ENCODE data around the gene DACH1.

DACH1 gene

GRCh38 chr13:71817335-71817734 lies 49.7 kb downstream of the DACH1 start:
- H3K9ac ChIP-seq (ENCODE audit: low read depth, low read length), result no peak overlapping the region
- no peaks in the 10 kb centered on the region for H3K27me3 ChIP-seq (ENCODE audit: control insufficient read depth, insufficient read depth, low read length)
- no peaks in the 10 kb centered on the region for H3K36me3 ChIP-seq (ENCODE audit: control insufficient read depth, insufficient read depth, low read length)
- no peaks in the 10 kb centered on the region for H3K9me3 ChIP-seq (ENCODE audit: control insufficient read depth, insufficient read depth, low read length)
- H3K4me1 ChIP-seq (ENCODE audit: control insufficient read depth, insufficient read depth, low read length), result no peaks in the 10 kb centered on the region
- no peak overlapping the region for H3K4me3 ChIP-seq (ENCODE audit: low read depth, low read length)

GRCh38 chr13:71814806-71815360 lies 52.1 kb downstream of the DACH1 start:
- Histone ChIP-seq H3K9me3 (ENCODE audit: control insufficient read depth, insufficient read depth, low read length) (no peaks in the 10 kb centered on the region), H3K9ac (ENCODE audit: low read depth, low read length) (no peak overlapping the region), H3K36me3 (ENCODE audit: control insufficient read depth, insufficient read depth, low read length) (no peaks in the 10 kb centered on the region), H3K27me3 (ENCODE audit: control insufficient read depth, insufficient read depth, low read length) (no peaks in the 10 kb centered on the region), H3K4me1 (ENCODE audit: control insufficient read depth, insufficient read depth, low read length) (no peaks in the 10 kb centered on the region), H3K4me3 (ENCODE audit: low read depth, low read length) (no peak overlapping the region)

GRCh38 chr13:71813187-71813586 lies 53.8 kb downstream of the DACH1 start:
- Histone ChIP-seq H3K36me3 (ENCODE audit: control insufficient read depth, insufficient read depth, low read length) (no peaks in the 10 kb centered on the region), H3K4me3 (ENCODE audit: low read depth, low read length) (no peak overlapping the region), H3K4me1 (ENCODE audit: control insufficient read depth, insufficient read depth, low read length) (no peaks in the 10 kb centered on the region), H3K27me3 (ENCODE audit: control insufficient read depth, insufficient read depth, low read length) (no peaks in the 10 kb centered on the region), H3K9ac (ENCODE audit: low read depth, low read length) (no peak overlapping the region), H3K9me3 (ENCODE audit: control insufficient read depth, insufficient read depth, low read length) (no peaks in the 10 kb centered on the region)

- Histone ChIP-seq H3K27me3 (ENCODE audit: control insufficient read depth, insufficient read depth, low read length) (no peaks in the 10 kb centered on the region), H3K4me3 (ENCODE audit: low read depth, low read length) (no peak overlapping the region), H3K9me3 (ENCODE audit: control insufficient read depth, insufficient read depth, low read length) (no peaks in the 10 kb centered on the region), H3K36me3 (ENCODE audit: control insufficient read depth, insufficient read depth, low read length) (no peaks in the 10 kb centered on the region), H3K9ac (ENCODE audit: low read depth, low read length) (no peak overlapping the region), H3K4me1 (ENCODE audit: control insufficient read depth, insufficient read depth, low read length) (no peaks in the 10 kb centered on the region)
Observed at GRCh38 chr13:71811344-71811743, 55.7 kb downstream of the DACH1 start.

- Histone ChIP-seq H3K27me3 (ENCODE audit: control insufficient read depth, insufficient read depth, low read length) (no peaks in the 10 kb centered on the region), H3K36me3 (ENCODE audit: control insufficient read depth, insufficient read depth, low read length) (no peaks in the 10 kb centered on the region), H3K9ac (ENCODE audit: low read depth, low read length) (no peak overlapping the region), H3K4me3 (ENCODE audit: low read depth, low read length) (no peak overlapping the region), H3K9me3 (ENCODE audit: control insufficient read depth, insufficient read depth, low read length) (no peaks in the 10 kb centered on the region), H3K4me1 (ENCODE audit: control insufficient read depth, insufficient read depth, low read length) (no peaks in the 10 kb centered on the region)
Observed at GRCh38 chr13:71808708-71809107, 58.3 kb downstream of the DACH1 start.

GRCh38 chr13:71806886-71807285 lies 60.1 kb downstream of the DACH1 start:
- Histone ChIP-seq H3K9me3 (ENCODE audit: control insufficient read depth, insufficient read depth, low read length) (no peaks in the 10 kb centered on the region), H3K27me3 (ENCODE audit: control insufficient read depth, insufficient read depth, low read length) (no peaks in the 10 kb centered on the region), H3K9ac (ENCODE audit: low read depth, low read length) (no peak overlapping the region), H3K36me3 (ENCODE audit: control insufficient read depth, insufficient read depth, low read length) (no peaks in the 10 kb centered on the region), H3K4me3 (ENCODE audit: low read depth, low read length) (no peak overlapping the region), H3K4me1 (ENCODE audit: control insufficient read depth, insufficient read depth, low read length) (no peaks in the 10 kb centered on the region)

GRCh38 chr13:71803066-71803465 lies 63.9 kb downstream of the DACH1 start:
- Histone ChIP-seq H3K4me1 (ENCODE audit: control insufficient read depth, insufficient read depth, low read length) (no peaks in the 10 kb centered on the region), H3K36me3 (ENCODE audit: control insufficient read depth, insufficient read depth, low read length) (no peaks in the 10 kb centered on the region), H3K9ac (ENCODE audit: low read depth, low read length) (no peak overlapping the region), H3K4me3 (ENCODE audit: low read depth, low read length) (no peak overlapping the region), H3K9me3 (ENCODE audit: control insufficient read depth, insufficient read depth, low read length) (no peaks in the 10 kb centered on the region), H3K27me3 (ENCODE audit: control insufficient read depth, insufficient read depth, low read length) (no peaks in the 10 kb centered on the region)

GRCh38 chr13:71801781-71802180 lies 65.2 kb downstream of the DACH1 start:
- Histone ChIP-seq H3K27me3 (ENCODE audit: control insufficient read depth, insufficient read depth, low read length) (no peaks in the 10 kb centered on the region), H3K36me3 (ENCODE audit: control insufficient read depth, insufficient read depth, low read length) (no peaks in the 10 kb centered on the region), H3K9me3 (ENCODE audit: control insufficient read depth, insufficient read depth, low read length) (no peaks in the 10 kb centered on the region), H3K4me3 (ENCODE audit: low read depth, low read length) (no peak overlapping the region), H3K4me1 (ENCODE audit: control insufficient read depth, insufficient read depth, low read length) (no peaks in the 10 kb centered on the region), H3K9ac (ENCODE audit: low read depth, low read length) (no peak overlapping the region)

- Histone ChIP-seq H3K36me3 (ENCODE audit: control insufficient read depth, insufficient read depth, low read length) (no peaks in the 10 kb centered on the region), H3K27me3 (ENCODE audit: control insufficient read depth, insufficient read depth, low read length) (no peaks in the 10 kb centered on the region), H3K4me3 (ENCODE audit: low read depth, low read length) (no peak overlapping the region), H3K4me1 (ENCODE audit: control insufficient read depth, insufficient read depth, low read length) (no peaks in the 10 kb centered on the region), H3K9me3 (ENCODE audit: control insufficient read depth, insufficient read depth, low read length) (no peaks in the 10 kb centered on the region), H3K9ac (ENCODE audit: low read depth, low read length) (no peak overlapping the region)
Observed at GRCh38 chr13:71801165-71801760, 65.7 kb downstream of the DACH1 start.

- Histone ChIP-seq H3K27me3 (ENCODE audit: control insufficient read depth, insufficient read depth, low read length) (no peaks in the 10 kb centered on the region), H3K9me3 (ENCODE audit: control insufficient read depth, insufficient read depth, low read length) (no peaks in the 10 kb centered on the region), H3K4me1 (ENCODE audit: control insufficient read depth, insufficient read depth, low read length) (no peaks in the 10 kb centered on the region), H3K4me3 (ENCODE audit: low read depth, low read length) (no peak overlapping the region), H3K36me3 (ENCODE audit: control insufficient read depth, insufficient read depth, low read length) (no peaks in the 10 kb centered on the region), H3K9ac (ENCODE audit: low read depth, low read length) (no peak overlapping the region)
Observed at GRCh38 chr13:71799324-71799723, 67.7 kb downstream of the DACH1 start.

GRCh38 chr13:71798707-71799106 lies 68.3 kb downstream of the DACH1 start:
- Histone ChIP-seq H3K4me1 (ENCODE audit: control insufficient read depth, insufficient read depth, low read length) (no peaks in the 10 kb centered on the region), H3K36me3 (ENCODE audit: control insufficient read depth, insufficient read depth, low read length) (no peaks in the 10 kb centered on the region), H3K9ac (ENCODE audit: low read depth, low read length) (no peak overlapping the region), H3K27me3 (ENCODE audit: control insufficient read depth, insufficient read depth, low read length) (no peaks in the 10 kb centered on the region), H3K9me3 (ENCODE audit: control insufficient read depth, insufficient read depth, low read length) (no peaks in the 10 kb centered on the region), H3K4me3 (ENCODE audit: low read depth, low read length) (no peak overlapping the region)

GRCh38 chr13:71797517-71797916 lies 69.5 kb downstream of the DACH1 start:
- no peaks in the 10 kb centered on the region for H3K9me3 ChIP-seq (ENCODE audit: control insufficient read depth, insufficient read depth, low read length)
- H3K4me1 ChIP-seq (ENCODE audit: control insufficient read depth, insufficient read depth, low read length), result no peaks in the 10 kb centered on the region
- H3K36me3 ChIP-seq (ENCODE audit: control insufficient read depth, insufficient read depth, low read length), result no peaks in the 10 kb centered on the region
- no peak overlapping the region for H3K9ac ChIP-seq (ENCODE audit: low read depth, low read length)
- H3K27me3 ChIP-seq (ENCODE audit: control insufficient read depth, insufficient read depth, low read length), result no peaks in the 10 kb centered on the region
- H3K4me3 ChIP-seq (ENCODE audit: low read depth, low read length), result no peak overlapping the region
